Measurements from ENCODE around the gene CCDC106.

CCDC106 gene

GRCh38 chr19:55650126-55650557 is 2.1 kb downstream of the CCDC106 start:
- DNase-seq (ENCODE audit: low read depth in 2 of 3, low spot score in 1 of 3), result no peak

GRCh38 chr19:55650602-55651230 is 2.7 kb downstream of the CCDC106 start:
- no peak for DNase-seq (ENCODE audit: low read depth in 2 of 3, low spot score in 1 of 3)

DNA sequence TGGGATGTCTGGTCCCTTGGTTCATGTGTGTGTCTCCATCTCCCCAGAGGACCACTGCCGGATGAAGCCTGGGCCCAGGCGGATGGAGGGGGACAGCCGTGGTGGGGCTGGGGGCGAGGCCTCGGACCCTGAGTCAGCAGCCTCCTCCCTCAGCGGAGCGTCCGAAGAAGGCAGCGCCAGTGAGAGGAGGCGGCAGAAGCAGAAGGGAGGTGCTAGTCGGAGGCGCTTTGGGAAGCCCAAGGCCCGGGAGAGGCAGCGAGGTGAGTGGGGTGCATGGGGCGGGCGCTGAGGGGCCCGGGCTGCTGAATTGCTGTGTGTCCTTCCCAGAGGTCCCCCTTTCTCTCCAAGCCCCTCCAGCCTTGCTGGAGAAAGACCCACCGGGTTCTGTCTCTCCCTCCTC is 3.2 kb downstream of the CCDC106 start:
- no peak for DNase-seq (ENCODE audit: low read depth in 2 of 3, low spot score in 1 of 3)

DNA sequence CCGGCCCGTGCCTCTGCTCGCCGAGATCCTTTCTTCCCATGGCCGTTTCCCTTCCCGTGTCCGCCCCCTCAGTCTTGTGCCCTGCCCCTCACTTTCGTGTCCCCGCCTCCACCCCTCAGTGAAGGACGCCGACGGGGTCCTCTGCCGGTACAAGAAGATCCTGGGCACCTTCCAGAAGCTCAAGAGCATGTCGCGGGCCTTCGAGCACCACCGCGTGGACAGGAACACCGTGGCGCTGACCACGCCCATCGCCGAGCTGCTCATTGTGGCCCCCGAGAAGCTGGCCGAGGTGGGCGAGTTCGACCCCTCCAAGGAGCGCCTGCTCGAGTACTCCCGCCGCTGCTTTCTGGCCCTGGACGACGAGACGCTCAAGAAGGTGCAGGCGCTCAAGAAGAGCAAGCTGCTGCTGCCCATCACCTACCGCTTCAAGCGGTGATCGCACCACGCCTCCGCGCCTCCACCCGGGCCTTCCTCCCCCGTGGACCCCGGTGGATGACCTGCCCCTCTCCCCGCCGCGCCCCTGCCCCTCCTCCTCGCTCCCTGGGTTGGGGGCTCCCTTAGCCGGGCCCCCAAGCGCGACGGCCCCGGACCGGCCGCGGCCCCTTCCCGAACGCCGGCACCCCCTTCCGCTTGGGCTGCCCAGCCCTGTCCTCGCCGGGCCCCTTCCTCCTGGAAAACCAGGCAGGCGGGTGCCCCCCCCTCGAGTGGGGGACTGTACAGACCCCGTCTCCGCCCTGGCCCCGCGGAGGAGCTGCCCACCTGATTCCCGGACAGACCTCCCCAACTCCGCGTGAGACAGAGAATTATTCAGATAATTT is 4.5 kb downstream of the CCDC106 start:
- no peak for DNase-seq (ENCODE audit: low read depth in 2 of 3, low spot score in 1 of 3)

- peak; percentile 93 to 95 (median 94) for DNase-seq (ENCODE audit: low read depth in 2 of 3, low spot score in 1 of 3)
Measured at GRCh38 chr19:55653651-55654322, 5.8 kb downstream of the CCDC106 start.

GRCh38 chr19:55654323-55654867 is 6.4 kb downstream of the CCDC106 start:
- peak; percentile 98 to 99 (median 98) for DNase-seq (ENCODE audit: low read depth in 2 of 3, low spot score in 1 of 3)

- DNase-seq (ENCODE audit: low read depth in 2 of 3, low spot score in 1 of 3), result peak; percentile 93 to 96 (median 95)
Measured at GRCh38 chr19:55654868-55655647, 7.0 kb downstream of the CCDC106 start, which contains the start of gene U2AF2. Gene U2AF2, plus strand, starts transcription at chr19:55655035. Its CDS starts 70 bp downstream, at chr19:55655105.

DNA sequence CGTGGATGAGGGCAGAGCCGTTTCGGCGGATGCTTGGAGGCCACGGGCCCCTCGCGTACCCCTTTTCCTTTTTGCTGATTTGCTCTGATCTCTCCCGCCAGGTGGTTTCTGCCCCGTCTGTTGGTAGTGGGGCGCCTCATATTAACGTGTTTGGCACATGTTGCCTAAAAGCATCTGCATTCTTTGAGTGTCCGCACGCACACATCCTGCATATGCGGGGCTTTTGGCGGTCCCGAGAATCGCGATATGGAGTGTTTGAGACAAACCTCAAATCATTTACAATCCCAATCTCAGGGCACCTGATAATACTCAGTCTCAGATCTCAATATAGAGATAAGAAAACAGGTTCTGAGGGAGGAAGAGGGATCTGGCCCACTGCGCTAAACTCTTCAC is 7.6 kb downstream of the CCDC106 start:
- DNase-seq (ENCODE audit: low read depth in 2 of 3, low spot score in 1 of 3), result no peak

DNA sequence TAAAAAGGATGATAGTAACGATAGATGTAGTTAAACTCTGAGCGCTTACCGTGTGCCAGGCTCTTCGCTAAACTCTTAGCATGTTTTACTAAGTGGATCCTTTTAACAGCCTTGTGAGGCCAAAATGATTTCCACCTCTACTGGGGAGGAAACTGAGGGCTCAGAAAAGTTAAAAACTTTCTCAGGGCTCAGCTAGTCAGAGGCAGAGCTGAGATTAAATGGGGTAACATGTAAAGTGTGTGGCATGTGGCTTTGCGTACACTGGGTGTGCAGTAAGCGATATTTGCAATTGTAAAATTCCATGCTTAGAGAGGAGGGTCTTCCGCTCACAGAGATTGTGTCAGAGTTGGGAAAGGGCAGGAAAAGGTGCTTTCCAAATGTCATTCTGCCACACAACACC is 8.5 kb downstream of the CCDC106 start:
- DNase-seq (ENCODE audit: low read depth in 2 of 3, low spot score in 1 of 3), result no peak

DNA sequence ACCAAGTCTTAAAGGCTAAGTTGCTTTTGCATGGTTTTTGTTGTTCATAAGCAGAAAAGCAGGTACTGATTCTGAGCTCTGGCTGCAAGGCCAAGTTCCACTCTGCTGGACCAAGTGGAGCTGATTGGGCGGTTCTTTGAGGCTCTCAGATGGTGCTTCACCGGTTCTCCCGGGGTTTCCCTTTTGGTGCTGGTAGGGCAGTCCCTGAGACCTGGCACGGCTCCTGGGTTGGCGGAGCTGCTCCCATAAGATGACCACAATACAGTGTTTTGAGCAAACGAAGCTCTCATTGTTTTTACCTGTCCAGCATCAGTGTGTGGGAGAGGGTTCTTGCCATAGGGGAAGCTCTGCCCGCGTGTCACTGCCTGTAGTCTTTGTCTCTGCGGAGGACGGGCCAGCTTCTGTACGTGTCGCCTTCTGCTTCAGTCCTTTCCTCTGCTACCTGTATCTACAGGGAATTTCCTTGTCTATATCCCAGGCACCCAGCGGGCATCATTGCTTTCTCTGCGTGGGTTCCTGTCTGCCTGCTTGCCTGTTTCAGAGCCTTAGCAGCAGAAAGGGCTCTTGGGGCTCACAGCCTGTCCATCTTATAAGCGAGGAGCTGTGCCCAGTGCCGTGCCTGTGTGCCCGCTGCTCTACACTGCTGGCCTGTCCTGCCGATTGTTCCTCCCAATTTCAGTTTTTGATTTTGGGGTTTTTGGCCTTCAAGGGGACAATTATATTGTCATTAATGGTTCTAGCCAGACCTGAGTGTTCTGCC is 9.2 kb downstream of the CCDC106 start:
- DNase-seq (ENCODE audit: low read depth in 2 of 3, low spot score in 1 of 3), result no peak

DNA sequence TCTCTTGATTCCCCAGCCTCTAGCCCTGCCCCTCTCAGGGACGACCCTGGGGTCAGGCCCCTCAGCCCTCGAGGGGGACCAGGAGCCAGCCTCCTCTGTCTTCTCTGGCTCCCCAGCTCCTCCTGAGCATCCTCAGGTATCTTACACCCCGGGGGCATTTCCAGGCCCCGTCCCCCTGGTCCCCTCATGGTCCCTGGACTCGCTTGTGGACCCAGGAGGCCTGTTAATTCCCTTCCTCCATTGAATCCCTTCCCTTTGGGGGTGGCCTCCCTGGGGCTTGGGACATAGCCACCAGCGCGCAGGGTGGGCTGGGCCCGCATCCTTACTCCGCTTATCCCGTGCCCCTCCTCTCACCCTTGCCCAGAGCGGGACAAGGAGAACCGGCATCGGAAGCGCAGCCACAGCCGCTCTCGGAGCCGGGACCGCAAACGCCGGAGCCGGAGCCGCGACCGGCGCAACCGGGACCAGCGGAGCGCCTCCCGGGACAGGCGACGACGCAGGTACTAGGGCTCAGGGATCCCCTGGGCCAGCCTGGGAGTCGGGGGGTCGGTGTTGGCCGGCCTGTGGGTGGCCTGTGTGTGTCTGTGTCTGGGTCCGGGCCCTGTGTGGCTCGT is 10.9 kb downstream of the CCDC106 start:
- no peak for DNase-seq (ENCODE audit: low read depth in 2 of 3, low spot score in 1 of 3)

- no peak for DNase-seq (ENCODE audit: low read depth in 2 of 3, low spot score in 1 of 3)
Measured at GRCh38 chr19:55659822-55660221, 11.8 kb downstream of the CCDC106 start.

GRCh38 chr19:55660404-55660803 is 12.4 kb downstream of the CCDC106 start:
- no peak for DNase-seq (ENCODE audit: low read depth in 2 of 3, low spot score in 1 of 3)

GRCh38 chr19:55660991-55661390 is 13.0 kb downstream of the CCDC106 start:
- no peak for DNase-seq (ENCODE audit: low read depth in 2 of 3, low spot score in 1 of 3)

DNA sequence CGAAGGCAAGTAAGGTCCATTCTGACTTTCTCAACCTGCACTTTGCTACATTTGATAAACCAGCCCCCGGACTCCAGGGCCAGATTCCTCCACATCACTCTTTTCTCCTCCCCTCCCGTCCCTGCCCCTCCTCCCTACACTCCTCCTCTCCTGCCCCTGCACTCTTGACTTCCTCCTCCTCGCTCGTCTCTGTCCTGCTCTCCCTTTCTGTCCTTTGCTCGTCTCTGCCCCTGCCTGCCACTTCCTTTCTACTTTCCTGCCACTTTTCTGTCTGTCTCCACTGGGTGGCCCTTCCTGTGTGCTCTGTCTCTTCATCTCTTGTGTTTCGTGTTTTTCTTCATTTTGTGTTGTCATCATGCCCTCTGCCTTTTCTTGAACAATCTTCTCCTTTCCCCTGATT is 13.8 kb downstream of the CCDC106 start:
- DNase-seq (ENCODE audit: low read depth in 2 of 3, low spot score in 1 of 3), result no peak

GRCh38 chr19:55663846-55664536 is 16.0 kb downstream of the CCDC106 start:
- no peak for DNase-seq (ENCODE audit: low read depth in 2 of 3, low spot score in 1 of 3)

- no peak for DNase-seq (ENCODE audit: low read depth in 2 of 3, low spot score in 1 of 3)
Measured at GRCh38 chr19:55666343-55667005, 18.5 kb downstream of the CCDC106 start.

GRCh38 chr19:55667006-55667381 is 19.0 kb downstream of the CCDC106 start:
- no peak for DNase-seq (ENCODE audit: low read depth in 2 of 3, low spot score in 1 of 3)

DNA sequence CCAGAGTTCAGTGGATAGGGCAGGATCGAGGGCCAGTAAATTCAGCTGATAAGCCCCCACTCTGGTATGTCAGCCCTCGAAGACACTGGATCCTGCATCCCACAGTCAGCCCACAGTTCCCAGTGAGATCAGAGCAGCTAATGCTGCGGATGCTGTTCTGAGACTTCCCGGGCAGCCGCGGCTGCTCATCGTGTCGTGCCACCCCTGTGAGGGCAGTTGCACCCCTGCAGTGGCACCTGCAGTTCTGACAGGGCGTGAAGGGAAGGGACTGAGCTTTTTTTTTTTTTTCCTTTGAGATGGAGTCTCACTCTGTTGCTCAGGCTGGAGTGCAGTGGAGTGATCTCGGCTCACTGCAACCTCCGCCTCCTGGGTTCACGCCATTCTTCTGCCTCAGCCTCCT is 19.5 kb downstream of the CCDC106 start:
- DNase-seq (ENCODE audit: low read depth in 2 of 3, low spot score in 1 of 3), result no peak
